ENCODE data around the gene CERS3. TPM values are rescaled to one million over a fixed set of nuclear protein-coding genes. Genes with fewer than 3 reads are reported as not detected.

Gene CERS3
- total RNA-seq, 1 experiment from 2014 or later: 0.11 TPM

DNA sequence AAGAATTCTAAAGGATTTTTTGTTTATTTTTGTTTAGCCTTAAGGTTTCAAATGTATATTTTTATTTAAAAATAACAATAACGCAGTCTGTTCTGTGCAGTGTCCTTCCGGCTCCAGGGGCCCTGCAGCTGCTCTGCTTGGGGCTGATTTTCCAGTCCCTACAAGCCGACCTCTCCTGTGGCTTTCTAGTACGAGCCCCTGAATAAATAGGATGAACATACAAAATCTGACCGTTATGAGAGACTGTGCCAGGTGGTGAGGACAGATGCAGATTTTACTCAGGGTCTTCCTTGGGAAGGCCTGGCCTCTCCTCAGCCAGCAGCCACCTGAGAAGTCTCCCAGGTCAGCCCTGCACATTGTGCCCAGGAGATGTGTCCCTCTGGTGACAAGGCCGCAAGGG is 127.8 kb downstream of the CERS3 start:
- H3K9me3 ChIP-seq (ENCODE audit: low read length): no peaks in the 10 kb centered on the region
- ATAC-seq: no peak

DNA sequence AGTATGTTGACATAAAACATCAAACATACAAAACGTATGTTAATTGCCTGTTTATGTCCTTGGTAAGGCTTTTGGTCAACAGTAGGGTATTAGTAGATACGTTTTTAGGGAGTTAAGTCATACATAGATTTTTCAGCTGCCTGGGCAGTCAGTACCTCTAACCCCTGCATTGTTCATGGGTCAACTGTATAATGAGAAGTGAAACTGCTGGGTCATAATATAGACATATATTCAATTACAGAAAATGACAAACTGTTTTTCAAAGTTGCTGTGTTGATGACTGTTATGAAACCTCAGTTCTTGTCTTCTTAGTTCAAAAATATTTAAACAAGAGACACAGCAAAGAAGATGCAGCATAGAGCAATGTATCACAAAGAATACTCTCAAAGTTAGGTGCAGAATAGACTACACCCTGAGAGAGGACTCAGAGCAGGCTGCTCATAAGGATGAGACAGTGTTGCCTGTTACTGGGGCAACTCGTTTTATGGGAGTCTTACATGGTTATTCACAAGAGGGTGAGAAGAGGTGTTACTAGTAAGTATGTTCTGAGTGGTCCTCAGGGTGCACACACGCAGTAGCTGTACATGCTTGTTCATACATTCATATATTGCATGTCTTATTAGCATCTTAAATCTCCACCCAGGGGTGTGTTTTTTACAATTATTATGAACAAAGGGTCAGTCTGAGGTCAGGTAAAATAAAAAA is 133.9 kb downstream of the CERS3 start:
- no peak overlapping the region for H3K27ac ChIP-seq (ENCODE audit: low read length)
- H3K27me3 ChIP-seq (ENCODE audit: low read length): peaks cover 79% of the 10 kb centered on the region
- no peaks in the 10 kb centered on the region for H3K4me1 ChIP-seq (ENCODE audit: insufficient read depth, low read length)
- intact Hi-C loops (cut with micrococcal nuclease): no loop called here
- H3K9ac ChIP-seq (ENCODE audit: low read length): no peak overlapping the region
- H3K36me3 ChIP-seq (ENCODE audit: low read depth, low read length): no peaks in the 10 kb centered on the region
- ATAC-seq: no peak
- no peak overlapping the region for H3K4me2 ChIP-seq (ENCODE audit: low read length)
- CTCF ChIA-PET: no interaction called here
- no peaks in the 10 kb centered on the region for H3K79me2 ChIP-seq (ENCODE audit: low read length)
- H3K9me3 ChIP-seq (ENCODE audit: low read length): no peaks in the 10 kb centered on the region
- no peak overlapping the region for H3K4me3 ChIP-seq (ENCODE audit: low read length)
- no peaks in the 10 kb centered on the region for H3K9me2 ChIP-seq (replicated peaks; ENCODE audit: low read length)
- no peak for DNase-seq
- POLR2A ChIA-PET (ENCODE audit: unreplicated experiment): no interaction called here
- H3F3A ChIP-seq (ENCODE audit: low read length, unreplicated experiment): no peaks in the 10 kb centered on the region
- H4K20me1 ChIP-seq (ENCODE audit: low read length): no peaks in the 10 kb centered on the region
- no TSS peak for BruUV-seq (replicated peaks)
- no peak overlapping the region for H2AFZ ChIP-seq (ENCODE audit: low read length)
- TF ChIP-seq EZH2phosphoT487 (IDR thresholded peaks at IDR 0.05; ENCODE audit: borderline replicate concordance, low read length) (no peak), EZH2 (IDR thresholded peaks at IDR 0.05; ENCODE audit: low read length, unreplicated experiment) (no peak)
- TF ChIP-seq, protein P1, sequence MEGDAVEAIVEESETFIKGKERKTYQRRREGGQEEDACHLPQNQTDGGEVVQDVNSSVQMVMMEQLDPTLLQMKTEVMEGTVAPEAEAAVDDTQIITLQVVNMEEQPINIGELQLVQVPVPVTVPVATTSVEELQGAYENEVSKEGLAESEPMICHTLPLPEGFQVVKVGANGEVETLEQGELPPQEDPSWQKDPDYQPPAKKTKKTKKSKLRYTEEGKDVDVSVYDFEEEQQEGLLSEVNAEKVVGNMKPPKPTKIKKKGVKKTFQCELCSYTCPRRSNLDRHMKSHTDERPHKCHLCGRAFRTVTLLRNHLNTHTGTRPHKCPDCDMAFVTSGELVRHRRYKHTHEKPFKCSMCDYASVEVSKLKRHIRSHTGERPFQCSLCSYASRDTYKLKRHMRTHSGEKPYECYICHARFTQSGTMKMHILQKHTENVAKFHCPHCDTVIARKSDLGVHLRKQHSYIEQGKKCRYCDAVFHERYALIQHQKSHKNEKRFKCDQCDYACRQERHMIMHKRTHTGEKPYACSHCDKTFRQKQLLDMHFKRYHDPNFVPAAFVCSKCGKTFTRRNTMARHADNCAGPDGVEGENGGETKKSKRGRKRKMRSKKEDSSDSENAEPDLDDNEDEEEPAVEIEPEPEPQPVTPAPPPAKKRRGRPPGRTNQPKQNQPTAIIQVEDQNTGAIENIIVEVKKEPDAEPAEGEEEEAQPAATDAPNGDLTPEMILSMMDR (conservative IDR thresholded peaks at IDR 0.05; ENCODE audit: low read depth, low read length): no peak

More for the DNA sequence above, 127.8 kb downstream of the CERS3 start:
- ChIA-PET CTCF (no interaction called here), POLR2A (ENCODE audit: unreplicated experiment) (no interaction called here)
- Histone ChIP-seq H2AFZ (ENCODE audit: low read length) (no peak overlapping the region), H3K4me3 (ENCODE audit: low read length) (no peak overlapping the region), H3K36me3 (ENCODE audit: low read depth, low read length) (no peaks in the 10 kb centered on the region), H3K27me3 (ENCODE audit: low read length) (peaks cover 67% of the 10 kb centered on the region), H3K4me1 (ENCODE audit: insufficient read depth, low read length) (no peaks in the 10 kb centered on the region), H3K4me2 (ENCODE audit: low read length) (no peak overlapping the region), H3K79me2 (ENCODE audit: low read length) (no peaks in the 10 kb centered on the region), H3K27ac (ENCODE audit: low read length) (no peak overlapping the region), H4K20me1 (ENCODE audit: low read length) (no peaks in the 10 kb centered on the region), H3K9ac (ENCODE audit: low read length) (no peak overlapping the region), H3K9me2 (replicated peaks; ENCODE audit: low read length) (no peaks in the 10 kb centered on the region), H3F3A (ENCODE audit: low read length, unreplicated experiment) (no peaks in the 10 kb centered on the region)
- BruUV-seq (replicated peaks): no TSS peak
- no peak for DNase-seq
- TF ChIP-seq EZH2phosphoT487 (IDR thresholded peaks at IDR 0.05; ENCODE audit: borderline replicate concordance, low read length) (no peak), EZH2 (IDR thresholded peaks at IDR 0.05; ENCODE audit: low read length, unreplicated experiment) (no peak)
- intact Hi-C loops (cut with micrococcal nuclease): no loop called here

DNA sequence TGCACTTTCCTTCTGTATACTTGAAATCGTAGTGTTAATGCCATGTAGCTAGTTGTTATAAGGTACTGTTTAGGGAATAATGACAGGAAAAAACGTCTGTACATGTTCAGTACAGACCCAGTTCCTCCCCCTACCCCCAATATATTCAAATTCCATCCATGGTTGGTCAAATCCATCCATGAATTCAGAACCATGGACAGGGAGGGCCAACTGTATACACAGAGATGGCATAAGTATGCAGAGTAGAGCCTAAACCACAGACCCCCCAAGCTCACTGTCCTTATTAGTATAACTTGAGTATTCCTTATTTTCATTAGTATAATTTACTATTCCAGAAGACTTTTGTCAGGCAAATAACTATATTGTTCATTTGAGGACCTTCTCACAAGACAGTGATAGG is 135.7 kb downstream of the CERS3 start:
- ATAC-seq: no peak
- intact Hi-C loops (cut with micrococcal nuclease): no loop called here
- H3K27ac ChIP-seq (ENCODE audit: low read length): no peak overlapping the region
- no peak for TF ChIP-seq EZH2 (IDR thresholded peaks at IDR 0.05; ENCODE audit: low read length, unreplicated experiment)
- no peaks in the 10 kb centered on the region for H3K9me3 ChIP-seq (ENCODE audit: low read length)
- H3K4me1 ChIP-seq (ENCODE audit: insufficient read depth, low read length): no peaks in the 10 kb centered on the region
- peaks cover 71% of the 10 kb centered on the region for H3K27me3 ChIP-seq (ENCODE audit: low read length)
- no peaks in the 10 kb centered on the region for H4K20me1 ChIP-seq (ENCODE audit: low read length)
- H3K79me2 ChIP-seq (ENCODE audit: low read length): no peaks in the 10 kb centered on the region
- no TSS peak for BruUV-seq (replicated peaks)
- no peaks in the 10 kb centered on the region for H3F3A ChIP-seq (ENCODE audit: low read length, unreplicated experiment)
- no peak overlapping the region for H3K4me3 ChIP-seq (ENCODE audit: low read length)
- POLR2A ChIA-PET (ENCODE audit: unreplicated experiment): no interaction called here
- H3K9ac ChIP-seq (ENCODE audit: low read length): no peak overlapping the region
- CTCF ChIA-PET: no interaction called here
- DNase-seq: no peak
- no peak overlapping the region for H2AFZ ChIP-seq (ENCODE audit: low read length)
- no peaks in the 10 kb centered on the region for H3K9me2 ChIP-seq (replicated peaks; ENCODE audit: low read length)
- H3K4me2 ChIP-seq (ENCODE audit: low read length): no peak overlapping the region
- H3K36me3 ChIP-seq (ENCODE audit: low read depth, low read length): no peaks in the 10 kb centered on the region

Measured in PC-3 (cell line).